ENCODE measurements around the gene NHS. TPM values are rescaled to one million over a fixed set of nuclear protein-coding genes. Genes with fewer than 3 reads are reported as not detected.
A peak's percentile ranks its signal among the peaks of the same experiment; 100 is the strongest.

The NHS gene
- polyA plus RNA-seq, 3 donors = 15.2 to 26.8 (median 25.4) TPM

- no peak for DNase-seq
Observed at GRCh38 chrX:17732138-17732783, 357.3 kb downstream of the NHS start.

- DNase-seq = no peak
Observed at GRCh38 chrX:17735406-17735805, 360.4 kb downstream of the NHS start.

GRCh38 chrX:17736478-17736855 is 361.5 kb downstream of the NHS start:
- no peak for DNase-seq

- peak; percentile 96 for DNase-seq
Observed at GRCh38 chrX:17736856-17737709, 362.1 kb downstream of the NHS start, which contains the start of gene SCML1. SCML1 (plus strand) TSS chrX:17737493; CDS start chrX:17744187, 6,694 bp downstream.

GRCh38 chrX:17737710-17737985 is 362.6 kb downstream of the NHS start:
- DNase-seq = no peak

GRCh38 chrX:17737986-17738713 is 363.1 kb downstream of the NHS start:
- DNase-seq = no peak

- no peak for DNase-seq
Observed at GRCh38 chrX:17738737-17739535, 363.9 kb downstream of the NHS start.

GRCh38 chrX:17740137-17741122 is 365.4 kb downstream of the NHS start:
- no peak for DNase-seq

GRCh38 chrX:17741123-17741511 is 366.1 kb downstream of the NHS start:
- no peak for DNase-seq

- no peak for DNase-seq
Observed at GRCh38 chrX:17743913-17744312, 368.9 kb downstream of the NHS start.

- no peak for DNase-seq
Observed at GRCh38 chrX:17744896-17745523, 370.0 kb downstream of the NHS start.

GRCh38 chrX:17747692-17748091 is 372.7 kb downstream of the NHS start:
- no peak for DNase-seq

- no peak for DNase-seq
Observed at GRCh38 chrX:17748684-17749083, 373.7 kb downstream of the NHS start.

- DNase-seq = no peak
Observed at GRCh38 chrX:17750436-17750835, 375.4 kb downstream of the NHS start.

GRCh38 chrX:17758382-17758781 is 383.4 kb downstream of the NHS start:
- no peak for DNase-seq

GRCh38 chrX:17759990-17760389 is 385.0 kb downstream of the NHS start:
- DNase-seq = no peak

GRCh38 chrX:17767734-17768133 is 392.7 kb downstream of the NHS start:
- DNase-seq = no peak

- no peak for DNase-seq
Observed at GRCh38 chrX:17768997-17769396, 394.0 kb downstream of the NHS start.

- DNase-seq = no peak
Observed at GRCh38 chrX:17769701-17770269, 394.8 kb downstream of the NHS start.

All from renal pelvis (tissue), 4 donors.